Nephron (organoid): Measurements from ENCODE around the gene MIB1.

Experiments
- H3K27ac Mint-ChIP-seq, 3 experiments: 2 replicates each; pipeline ENCODE4 v1.8.0; 2020; ENCODE audit warnings: mixed read lengths in 3 of 3, mild to moderate bottlenecking in 2 of 3, moderate library complexity in 1 of 3
- H3K27me3 Mint-ChIP-seq: 2 replicates; pipeline ENCODE4 v1.8.0; 2021; ENCODE audit warnings: low read depth, mild to moderate bottlenecking, moderate library complexity, mixed read lengths
- H3K36me3 Mint-ChIP-seq: 2 replicates; pipeline ENCODE4 v1.8.0; 2020; ENCODE audit warnings: low read depth, mixed read lengths
- H3K4me1 Mint-ChIP-seq: 2 replicates; pipeline ENCODE4 v1.8.0; 2020; ENCODE audit warnings: mixed read lengths
- H3K4me3 Mint-ChIP-seq, 3 experiments: 2 replicates each; pipeline ENCODE4 v1.8.0; 2020; ENCODE audit warnings: mild to moderate bottlenecking in 3 of 3, mixed read lengths in 3 of 3, moderate library complexity in 2 of 3
- H3K9me3 Mint-ChIP-seq: 2 replicates; pipeline ENCODE4 v1.8.0; 2020; ENCODE audit warnings: mixed read lengths
- TF ChIP-seq, protein P1 (sequence below), 3 experiments: fragments of 200-600 bp; sonication (generic); IDR thresholded peaks; one replicate each; pipeline ENCODE4 v1.5.0; 2021; ENCODE audit warnings: antibody characterized with exemption in 3 of 3; ENCODE audit not compliant: unreplicated experiment in 3 of 3

Gene MIB1

DNA sequence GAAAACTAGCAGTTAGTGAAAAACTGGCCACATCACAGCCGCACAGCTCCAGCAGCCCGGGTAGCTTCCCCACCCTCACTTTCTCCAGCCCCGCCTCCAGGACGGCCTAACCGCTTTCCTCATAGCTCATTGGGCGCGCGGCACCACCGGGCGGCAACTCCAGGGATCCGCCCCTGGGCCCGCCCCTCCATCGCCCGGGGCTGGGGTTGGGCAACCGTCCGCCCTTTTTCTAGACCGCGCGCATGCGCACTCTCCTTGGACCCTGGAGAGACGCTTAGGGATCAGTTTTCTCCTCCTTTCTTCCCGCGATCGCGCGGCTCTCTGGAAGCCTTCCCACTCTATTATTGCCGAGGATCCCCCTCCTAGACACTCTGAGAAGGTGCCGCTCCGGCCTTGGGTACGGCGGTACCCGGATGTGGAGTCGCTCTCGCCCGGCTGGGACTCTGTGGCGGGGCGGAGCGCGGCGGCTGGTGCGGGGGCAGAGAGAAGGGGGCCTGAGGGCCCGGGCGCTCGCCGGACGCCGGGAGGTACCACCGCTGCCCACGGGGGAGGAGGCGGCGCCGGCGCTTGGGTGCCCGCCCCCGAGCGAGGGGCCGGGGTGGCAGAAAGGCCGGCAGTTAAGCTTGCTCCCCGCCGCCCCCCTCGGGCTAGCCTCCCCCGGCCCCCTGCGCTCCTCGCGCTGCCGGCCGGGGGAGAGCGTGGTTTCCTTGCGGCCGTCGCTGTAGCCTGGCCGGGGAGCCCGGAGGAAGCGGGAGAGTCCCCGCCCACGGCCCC lies at the start of gene MIB1:
MIB1 (plus strand) TSS at position 255 of the 774 bp plus-strand sequence. CDS start 792 bp downstream, outside the sequence.
- H3K4me3 Mint-ChIP-seq = peak within 1 kb of the TSS; percentile 94 to 96 (median 96)
- peaks cover 36% of the 10 kb centered on the region for H3K4me1 Mint-ChIP-seq
- H3K27me3 Mint-ChIP-seq = no peaks in the 10 kb centered on the region

DNA sequence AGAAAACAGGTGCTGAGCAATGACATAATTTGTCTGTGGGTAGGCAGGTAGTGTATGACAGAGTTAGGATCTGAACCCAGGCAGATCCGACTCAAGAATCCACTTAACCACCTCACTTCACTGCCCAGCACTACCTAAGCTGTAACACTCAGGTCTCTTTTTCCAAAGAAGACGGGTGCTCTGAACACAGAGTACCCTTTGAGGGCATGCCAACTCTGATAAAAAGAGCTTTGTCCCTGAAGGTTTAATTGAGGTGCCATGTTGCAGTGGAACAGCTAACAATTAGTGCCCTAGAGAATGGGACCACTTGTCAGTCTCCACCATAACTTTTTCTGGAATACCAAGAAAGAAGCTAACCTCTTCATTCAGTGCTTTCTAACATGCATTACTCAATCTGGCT lies 47.3 kb upstream of the MIB1 start:
- TF ChIP-seq, protein P1, sequence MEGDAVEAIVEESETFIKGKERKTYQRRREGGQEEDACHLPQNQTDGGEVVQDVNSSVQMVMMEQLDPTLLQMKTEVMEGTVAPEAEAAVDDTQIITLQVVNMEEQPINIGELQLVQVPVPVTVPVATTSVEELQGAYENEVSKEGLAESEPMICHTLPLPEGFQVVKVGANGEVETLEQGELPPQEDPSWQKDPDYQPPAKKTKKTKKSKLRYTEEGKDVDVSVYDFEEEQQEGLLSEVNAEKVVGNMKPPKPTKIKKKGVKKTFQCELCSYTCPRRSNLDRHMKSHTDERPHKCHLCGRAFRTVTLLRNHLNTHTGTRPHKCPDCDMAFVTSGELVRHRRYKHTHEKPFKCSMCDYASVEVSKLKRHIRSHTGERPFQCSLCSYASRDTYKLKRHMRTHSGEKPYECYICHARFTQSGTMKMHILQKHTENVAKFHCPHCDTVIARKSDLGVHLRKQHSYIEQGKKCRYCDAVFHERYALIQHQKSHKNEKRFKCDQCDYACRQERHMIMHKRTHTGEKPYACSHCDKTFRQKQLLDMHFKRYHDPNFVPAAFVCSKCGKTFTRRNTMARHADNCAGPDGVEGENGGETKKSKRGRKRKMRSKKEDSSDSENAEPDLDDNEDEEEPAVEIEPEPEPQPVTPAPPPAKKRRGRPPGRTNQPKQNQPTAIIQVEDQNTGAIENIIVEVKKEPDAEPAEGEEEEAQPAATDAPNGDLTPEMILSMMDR (IDR thresholded peaks at IDR 0.05; ENCODE audit: unreplicated experiment in 3 of 3) = no peak
- no peak overlapping the region for H3K27ac Mint-ChIP-seq
- H3K27me3 Mint-ChIP-seq = no peaks in the 10 kb centered on the region
- H3K4me3 Mint-ChIP-seq = no peak overlapping the region
- H3K36me3 Mint-ChIP-seq = peaks cover 43% of the 10 kb centered on the region
- peaks cover 23% of the 10 kb centered on the region for H3K9me3 Mint-ChIP-seq
- H3K4me1 Mint-ChIP-seq = no peaks in the 10 kb centered on the region

More for the DNA sequence above, at the start of gene MIB1:
- H3K9me3 Mint-ChIP-seq = peaks cover 26% of the 10 kb centered on the region
- peak within 1 kb of the TSS; percentile 68 to 99 (median 98) for H3K27ac Mint-ChIP-seq
- TF ChIP-seq, protein P1 (IDR thresholded peaks at IDR 0.05; ENCODE audit: unreplicated experiment in 3 of 3) = no peak
- H3K36me3 Mint-ChIP-seq = peaks cover 22% of the 10 kb centered on the region

DNA sequence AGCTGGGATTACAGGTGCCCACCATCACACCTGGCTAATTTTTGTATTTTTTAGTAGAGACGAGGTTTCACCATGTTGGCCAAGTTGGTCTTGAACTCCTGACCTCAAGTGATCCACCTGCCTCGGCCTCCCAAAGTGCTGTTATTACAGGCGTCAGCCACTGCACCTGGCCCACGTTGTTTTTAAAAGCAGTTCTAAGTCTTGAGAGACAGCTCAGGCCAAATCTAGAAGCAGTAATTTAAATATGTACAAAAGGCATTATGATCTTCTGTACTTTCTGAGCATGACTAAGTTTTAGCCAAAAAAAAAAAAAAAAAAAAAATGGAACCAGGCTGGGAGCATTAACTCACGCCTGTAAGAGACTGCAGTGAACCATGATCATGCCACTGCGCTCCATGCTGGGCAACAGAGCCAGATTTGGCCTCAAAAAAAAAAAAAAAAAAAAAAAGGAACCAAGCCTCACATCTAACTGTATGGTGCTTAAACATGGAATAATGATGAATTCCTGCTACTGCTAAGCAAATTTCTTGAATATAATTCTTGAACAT lies 40.0 kb upstream of the MIB1 start:
- Mint-ChIP-seq H3K36me3 (peaks cover 8% of the 10 kb centered on the region), H3K9me3 (no peaks in the 10 kb centered on the region), H3K27ac (no peak overlapping the region), H3K27me3 (peaks cover 4% of the 10 kb centered on the region), H3K4me3 (no peak overlapping the region), H3K4me1 (no peaks in the 10 kb centered on the region)
- TF ChIP-seq, protein P1 (IDR thresholded peaks at IDR 0.05; ENCODE audit: unreplicated experiment in 3 of 3) = no peak

DNA sequence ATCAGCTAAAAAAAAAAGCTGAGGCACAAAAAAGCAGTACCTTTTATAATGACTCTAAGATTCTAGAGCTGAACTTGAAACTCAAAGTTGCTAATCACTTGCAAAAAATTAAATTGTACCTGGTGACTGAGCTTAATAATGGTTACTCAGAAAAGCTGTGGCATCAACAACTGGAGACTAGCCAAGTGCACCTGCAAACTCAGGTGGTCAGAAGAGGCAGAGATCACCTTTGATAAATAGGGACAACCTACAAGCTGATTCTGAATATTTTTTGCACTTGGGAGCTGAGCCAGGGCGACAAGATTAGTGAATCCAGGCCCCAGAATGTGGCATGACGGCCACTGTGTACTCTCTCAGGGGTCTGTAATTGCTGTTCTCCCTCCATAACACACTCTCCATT lies 39.0 kb upstream of the MIB1 start:
- peaks cover 4% of the 10 kb centered on the region for H3K27me3 Mint-ChIP-seq
- peaks cover 8% of the 10 kb centered on the region for H3K36me3 Mint-ChIP-seq
- H3K4me3 Mint-ChIP-seq = peak overlapping the region in 1 of 3 experiments; percentile 22
- TF ChIP-seq, protein P1 (IDR thresholded peaks at IDR 0.05; ENCODE audit: unreplicated experiment in 3 of 3) = no peak
- H3K4me1 Mint-ChIP-seq = no peaks in the 10 kb centered on the region
- H3K27ac Mint-ChIP-seq = no peak overlapping the region
- no peaks in the 10 kb centered on the region for H3K9me3 Mint-ChIP-seq

DNA sequence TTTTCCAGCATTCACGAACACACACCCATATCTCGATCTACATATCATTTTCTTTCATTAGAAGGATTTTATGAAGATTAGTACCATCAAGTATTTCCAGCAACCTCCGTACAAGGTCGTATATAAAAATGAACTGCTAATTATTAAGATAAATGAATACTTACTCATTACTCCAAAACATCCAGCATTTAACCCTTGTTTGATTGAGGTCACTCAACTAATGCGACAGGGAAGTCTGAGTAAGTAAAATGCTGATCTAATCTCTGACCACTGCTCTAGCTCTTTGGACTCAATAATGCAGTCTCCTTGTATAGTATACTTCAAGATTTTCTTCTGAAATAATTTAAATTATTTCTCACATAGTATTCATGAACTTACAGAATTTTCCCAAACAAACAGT lies 38.0 kb upstream of the MIB1 start:
- Mint-ChIP-seq H3K36me3 (peaks cover 8% of the 10 kb centered on the region), H3K4me3 (peak overlapping the region; percentile 87 to 94 (median 92)), H3K27me3 (peaks cover 7% of the 10 kb centered on the region), H3K4me1 (no peaks in the 10 kb centered on the region), H3K9me3 (no peaks in the 10 kb centered on the region), H3K27ac (no peak overlapping the region)
- TF ChIP-seq, protein P1 (IDR thresholded peaks at IDR 0.05; ENCODE audit: unreplicated experiment in 3 of 3) = no peak
